Stimulated activated CD8-positive, alpha-beta memory T cell treated with anti-CD3 and anti-CD28 coated beads, Interleukin-7, amount 100 ng/mL, for 24 hours (primary cell): ENCODE results near the gene COL9A3.

Experiments
- DNase-seq: peaks from one replicate; pipeline ENCODE4 v3.0.0-alpha.2; 2020; ENCODE audit warnings: low read depth

Gene COL9A3

GRCh38 chr20:62880147-62880934 lies 63.5 kb downstream of the COL9A3 start:
- no peak for DNase-seq

- DNase-seq = no peak
These were observed 64.2 kb downstream of the COL9A3 start for GRCh38 chr20:62880935-62881661.

- no peak for DNase-seq
These were observed 65.0 kb downstream of the COL9A3 start for GRCh38 chr20:62881662-62882395.

DNA sequence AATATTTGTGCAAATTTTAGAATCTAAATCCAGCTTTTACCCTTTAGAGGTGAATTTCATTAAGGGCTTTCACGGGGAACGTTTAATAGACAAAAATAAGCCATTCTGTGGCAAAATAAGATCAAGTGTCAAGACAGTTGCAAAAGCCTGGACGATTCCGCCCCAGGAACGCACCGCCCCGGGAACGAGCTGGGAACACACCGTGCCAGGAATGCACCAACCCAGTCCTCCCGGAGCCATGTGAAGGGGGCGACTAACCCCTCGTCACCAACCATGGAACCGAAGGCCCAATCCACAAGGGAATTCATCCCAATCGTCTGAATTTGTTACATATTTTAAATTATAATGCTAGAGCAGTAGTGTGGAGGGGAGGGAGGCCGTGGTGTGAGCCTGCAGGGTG lies 65.6 kb downstream of the COL9A3 start:
- no peak for DNase-seq

DNA sequence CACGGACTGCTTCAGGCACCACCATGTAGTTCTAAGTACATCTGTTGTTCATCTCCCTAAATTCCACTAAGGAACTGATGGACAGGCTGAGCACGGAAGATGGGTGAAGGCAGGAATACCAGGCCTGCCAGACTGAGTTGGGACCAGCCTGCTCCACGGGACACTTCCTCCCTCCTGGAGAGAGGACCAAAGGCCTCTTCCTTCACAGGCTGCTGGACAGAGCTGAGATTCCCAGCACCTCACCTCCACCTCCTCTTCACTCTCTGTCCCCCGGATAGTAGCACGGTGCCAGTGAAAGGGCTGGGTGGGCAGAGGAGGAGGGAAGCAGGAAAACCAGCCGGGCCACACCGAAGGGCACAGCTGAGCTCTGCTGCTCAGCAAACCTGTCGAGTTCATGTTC lies 67.7 kb downstream of the COL9A3 start:
- DNase-seq = no peak

DNA sequence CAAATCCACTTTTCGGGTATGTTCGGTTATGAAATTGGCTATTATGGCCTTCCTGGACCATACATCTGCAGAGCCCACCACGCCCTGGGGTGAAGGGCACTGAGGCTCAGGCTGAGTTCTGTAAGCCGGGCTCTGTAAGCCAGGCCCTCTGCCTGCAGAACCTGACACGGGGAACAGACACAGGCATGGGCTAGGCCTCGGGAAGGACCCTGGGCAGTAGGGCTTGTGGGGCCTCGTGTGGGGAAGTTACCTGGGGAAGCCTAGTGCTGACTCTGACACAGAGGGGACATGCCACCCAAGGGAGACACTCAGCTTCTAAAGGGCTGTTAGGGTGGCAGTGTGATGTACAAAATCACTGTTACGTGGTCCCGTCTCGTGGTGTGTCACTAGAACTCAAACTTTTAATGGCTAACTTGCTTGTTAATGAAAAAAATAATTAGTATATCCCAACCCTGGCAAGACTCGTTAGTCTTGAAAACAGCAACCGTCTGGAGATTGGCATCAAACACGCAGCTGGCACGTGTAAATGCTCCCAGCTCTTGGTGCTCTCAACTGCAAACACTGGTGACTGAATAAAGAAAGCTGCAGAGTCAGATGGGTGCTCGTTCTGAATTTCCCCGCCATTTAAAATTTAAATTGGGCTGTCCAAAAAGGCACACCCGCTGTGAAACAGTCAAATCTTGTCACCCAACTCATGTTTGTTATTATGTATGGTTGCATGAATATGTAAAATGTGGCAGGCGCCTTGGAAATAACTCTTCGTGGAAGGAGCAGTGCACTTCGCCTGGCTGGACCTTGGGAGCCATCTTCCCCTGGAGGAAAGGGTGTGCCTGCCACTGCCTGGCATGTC lies 68.4 kb downstream of the COL9A3 start:
- DNase-seq = no peak

DNA sequence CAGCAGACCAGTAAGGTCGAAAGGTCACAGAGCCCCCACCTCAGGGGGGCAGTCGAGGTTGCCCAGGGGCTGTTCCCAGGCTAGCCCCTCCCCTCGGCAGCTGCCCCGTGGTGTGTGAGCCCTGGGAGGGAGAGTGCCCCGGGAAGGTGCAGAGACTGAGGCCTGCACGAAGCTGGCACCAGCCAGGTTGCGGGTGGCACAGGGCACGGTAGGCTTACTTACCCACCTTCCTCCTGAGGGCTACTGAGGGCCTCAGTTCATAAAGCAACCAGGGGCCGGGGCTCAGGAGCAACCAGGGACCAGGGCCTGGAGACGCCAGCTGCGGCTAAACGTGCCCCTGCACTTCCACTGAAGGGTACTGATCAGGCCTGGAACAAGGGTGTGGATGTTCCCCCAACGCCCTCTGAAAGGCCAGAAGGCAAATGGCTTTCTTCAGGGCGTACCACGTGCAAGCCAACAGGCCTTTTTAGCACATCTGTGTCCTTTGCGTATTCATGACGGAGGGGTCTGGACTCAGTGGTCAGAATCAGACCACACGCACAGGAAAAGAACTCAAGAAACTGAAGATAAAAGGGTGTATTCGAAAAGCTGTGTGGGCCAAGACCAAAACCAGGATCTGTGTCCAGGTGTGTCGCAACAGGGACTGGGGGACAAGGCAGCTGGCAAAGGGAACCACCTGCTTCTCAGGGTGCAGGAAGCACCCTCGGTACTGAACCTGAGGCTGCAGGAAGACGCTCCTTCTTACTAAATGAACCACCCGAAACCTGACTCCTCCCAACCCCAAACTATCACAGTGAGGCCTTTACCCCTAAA lies 69.3 kb downstream of the COL9A3 start:
- DNase-seq = no peak

GRCh38 chr20:62886709-62887058 lies 69.8 kb downstream of the COL9A3 start:
- DNase-seq = no peak

DNA sequence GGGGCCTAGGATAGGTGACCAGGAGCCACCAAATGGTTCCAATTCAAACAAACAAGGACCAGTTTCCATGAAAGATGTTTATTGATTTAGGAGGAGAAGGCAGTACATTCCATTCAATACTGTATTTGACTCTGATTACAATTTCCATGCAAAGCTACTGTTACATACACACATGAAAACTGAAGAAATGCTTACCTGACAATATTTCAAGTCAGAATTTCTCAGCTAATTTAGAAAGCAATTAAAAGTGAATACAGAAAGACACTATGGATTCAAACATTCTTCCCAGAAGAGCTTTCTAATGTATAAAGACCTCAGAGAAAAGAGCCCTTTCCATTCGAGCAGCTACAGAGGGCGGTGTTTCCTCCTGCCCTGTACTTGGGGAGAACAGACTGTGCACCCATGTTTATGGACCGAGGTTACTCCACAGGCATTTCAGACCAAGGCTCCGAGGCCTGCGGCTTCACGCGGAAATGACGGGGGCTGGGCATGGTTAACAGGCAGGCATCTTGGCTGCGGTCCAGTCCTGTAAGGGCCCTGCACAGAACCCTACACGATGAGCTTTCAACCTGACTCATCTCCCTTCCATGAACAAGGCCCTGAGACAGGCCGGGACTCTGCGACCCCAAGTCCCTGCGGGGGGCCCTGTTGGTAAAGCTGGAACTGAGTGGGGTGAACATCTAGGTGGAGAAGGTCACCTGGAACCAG lies 70.5 kb downstream of the COL9A3 start:
- no peak for DNase-seq

DNA sequence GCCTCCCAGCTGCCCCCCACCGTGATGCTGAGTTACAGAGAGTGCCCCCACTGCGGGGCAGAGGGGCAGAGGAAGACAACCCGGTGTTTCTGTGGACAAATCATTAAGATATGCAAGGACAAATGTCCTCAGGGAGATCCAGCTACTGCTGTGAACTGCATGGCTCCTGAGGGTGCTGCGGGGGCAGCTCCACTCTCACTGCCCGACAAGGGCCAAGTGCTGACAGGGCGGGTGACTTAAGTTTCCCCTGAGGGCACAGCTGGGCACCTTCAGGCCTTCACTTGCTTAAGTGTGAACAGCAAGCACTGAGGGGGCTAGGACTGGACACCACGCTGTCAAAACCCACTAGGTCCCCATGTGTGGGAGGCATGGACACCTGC lies 71.0 kb downstream of the COL9A3 start:
- no peak for DNase-seq

GRCh38 chr20:62888406-62888805 lies 71.6 kb downstream of the COL9A3 start:
- DNase-seq = no peak

DNA sequence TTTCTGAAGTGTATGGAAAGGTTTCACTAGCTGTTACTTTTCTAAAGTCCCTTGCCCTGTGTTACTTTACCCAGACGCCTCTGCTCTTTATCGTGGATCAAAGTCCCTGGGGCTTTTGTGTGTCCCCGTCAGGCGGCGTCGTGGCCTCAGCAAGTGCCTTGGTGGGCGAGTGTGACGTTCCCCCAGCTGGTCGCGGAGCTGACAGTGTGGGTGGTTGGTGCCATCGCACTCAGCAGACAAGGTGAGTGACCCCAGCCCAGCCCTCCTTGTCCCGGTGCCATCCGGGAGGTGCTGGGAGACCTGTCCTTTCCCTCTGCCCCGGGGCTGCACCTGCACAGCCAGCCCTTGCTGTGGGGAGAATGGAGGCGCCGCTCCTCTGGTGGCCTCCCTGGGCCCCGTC lies 72.1 kb downstream of the COL9A3 start:
- DNase-seq = no peak

- DNase-seq = no peak
These were observed 72.6 kb downstream of the COL9A3 start for GRCh38 chr20:62889411-62889810.

DNA sequence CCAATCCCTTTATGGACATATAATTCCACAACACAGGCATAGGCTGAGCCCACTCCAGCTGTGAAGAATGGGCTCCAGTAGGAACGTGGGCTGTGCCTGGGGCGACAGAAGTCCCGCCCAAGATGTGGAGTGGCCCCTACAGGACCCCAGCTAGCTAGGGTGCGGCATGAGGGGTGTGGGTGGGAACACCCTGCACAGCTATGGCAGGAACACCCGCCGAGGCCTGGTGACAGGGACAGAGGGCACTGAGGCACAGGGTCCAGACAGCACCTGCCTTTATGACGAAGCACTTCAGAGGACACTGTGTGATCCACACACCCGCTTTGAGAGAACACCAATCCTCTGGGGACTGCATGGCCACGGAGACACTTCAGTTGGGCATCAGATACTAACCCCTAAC lies 73.0 kb downstream of the COL9A3 start:
- DNase-seq = no peak

GRCh38 chr20:62890444-62890843 lies 73.6 kb downstream of the COL9A3 start:
- no peak for DNase-seq
